ENCODE measurements around the gene PLA2G5.
"Not testable (repeated sequence)": the region's sequence is repeated elsewhere in the genome, so short reads cannot be mapped to it uniquely, and the experiment has no call there.

Gene PLA2G5

GRCh38 chr1:20069874-20070273 lies at the start of gene PLA2G5:
TSS of gene PLA2G5 (plus strand) at chr1:20070194. CDS start at chr1:20084831, 14,637 bp downstream.
- DNase-seq = no peak

- DNase-seq = no peak
These were observed 41.9 kb upstream of the PLA2G5 start for GRCh38 chr1:20028125-20028524.

DNA sequence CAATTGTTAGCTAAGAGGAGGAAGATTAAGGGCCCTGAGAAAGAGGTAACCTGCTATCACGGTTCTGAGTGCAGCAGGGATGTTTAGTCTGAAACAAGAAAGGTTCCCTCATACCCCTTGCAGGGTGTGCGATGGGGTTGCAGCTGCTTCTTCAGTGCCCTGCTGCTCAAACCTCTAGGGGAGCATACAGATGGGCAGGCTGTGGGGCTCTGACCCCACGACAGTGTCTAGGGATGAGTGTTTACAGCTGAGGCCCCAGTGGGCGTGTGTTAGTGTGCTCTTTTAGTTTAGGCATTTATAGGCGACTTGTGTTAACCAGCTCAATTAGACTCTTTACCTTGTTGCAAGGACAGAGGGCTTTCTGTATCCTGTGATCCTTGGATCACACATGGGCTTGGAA lies 41.3 kb upstream of the PLA2G5 start:
- no peak for DNase-seq

DNA sequence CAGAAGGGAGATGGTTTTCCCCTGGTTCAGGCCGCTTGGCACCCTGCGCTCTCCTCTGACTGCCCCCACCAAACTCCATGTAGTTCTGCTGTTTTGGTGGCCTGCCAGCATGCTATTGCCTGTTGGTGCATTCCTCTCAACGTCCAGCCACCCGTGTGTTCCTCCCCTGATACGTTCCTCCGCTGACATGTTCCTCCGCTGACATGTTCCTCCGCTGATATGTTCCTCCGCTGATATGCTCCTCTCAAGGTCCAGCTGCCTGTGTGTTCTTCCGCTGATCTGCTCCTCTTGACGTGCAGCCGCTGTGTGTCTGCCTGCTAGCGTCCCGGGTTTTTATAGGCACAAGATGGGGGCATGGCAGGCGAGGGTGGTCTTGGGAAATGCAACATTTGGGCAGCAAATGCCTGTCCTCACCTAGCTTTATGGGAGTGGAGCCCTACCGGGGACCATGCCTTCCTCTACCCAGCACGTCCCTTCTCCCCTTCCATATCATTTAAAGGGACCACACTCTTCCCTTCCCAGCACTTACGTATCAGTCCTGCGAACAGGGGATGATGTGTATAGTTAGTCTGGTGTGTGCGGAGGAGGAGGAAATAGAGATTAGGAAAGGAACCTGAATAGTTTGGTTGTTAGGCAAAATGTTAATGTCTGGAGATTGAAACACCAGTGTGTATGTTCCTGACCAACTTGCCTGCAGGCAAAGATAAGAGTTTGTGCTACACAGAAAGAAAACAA lies 40.6 kb upstream of the PLA2G5 start:
- DNase-seq = no peak

DNA sequence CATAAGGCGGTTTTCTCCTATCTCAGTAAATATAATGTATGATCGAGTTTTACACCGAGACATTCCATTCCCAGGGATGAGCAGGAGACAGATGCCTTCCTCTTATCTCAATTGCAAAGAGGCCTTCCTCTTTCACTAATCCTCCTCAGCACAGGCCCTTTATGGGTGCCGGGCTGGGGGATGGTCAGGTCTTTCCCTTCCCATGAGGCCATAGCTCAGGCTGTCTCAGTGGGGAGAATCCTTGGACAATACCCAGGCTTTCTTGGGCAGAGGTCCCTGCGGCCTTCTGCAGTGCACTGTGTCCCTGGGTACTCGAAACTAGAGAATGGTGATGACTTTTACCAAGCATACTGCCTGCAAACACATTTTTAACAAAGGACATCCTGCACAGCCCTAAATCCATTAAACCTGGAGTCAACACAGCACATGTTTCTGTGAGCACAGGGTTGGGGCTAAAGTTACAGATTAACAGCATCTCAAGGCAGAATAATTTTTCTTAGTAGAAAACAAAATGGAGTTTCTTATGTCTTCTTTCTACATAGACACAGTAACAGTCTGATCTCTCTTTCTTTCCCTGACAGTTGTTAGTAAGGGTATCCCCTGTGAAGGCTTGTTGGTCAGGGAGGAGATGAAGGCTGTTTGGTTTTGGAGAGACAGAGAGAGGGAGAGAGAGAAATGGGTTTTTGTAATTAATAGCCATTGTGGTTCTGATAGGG lies 39.4 kb upstream of the PLA2G5 start:
- not testable (repeated sequence) for DNase-seq

- DNase-seq = no peak
These were observed 38.8 kb upstream of the PLA2G5 start for GRCh38 chr1:20031161-20031560.

- no peak for DNase-seq
These were observed 38.2 kb upstream of the PLA2G5 start for GRCh38 chr1:20031836-20032235.

GRCh38 chr1:20032425-20032824 lies 37.6 kb upstream of the PLA2G5 start:
- no peak for DNase-seq

GRCh38 chr1:20033420-20033819 lies 36.6 kb upstream of the PLA2G5 start:
- no peak for DNase-seq

DNA sequence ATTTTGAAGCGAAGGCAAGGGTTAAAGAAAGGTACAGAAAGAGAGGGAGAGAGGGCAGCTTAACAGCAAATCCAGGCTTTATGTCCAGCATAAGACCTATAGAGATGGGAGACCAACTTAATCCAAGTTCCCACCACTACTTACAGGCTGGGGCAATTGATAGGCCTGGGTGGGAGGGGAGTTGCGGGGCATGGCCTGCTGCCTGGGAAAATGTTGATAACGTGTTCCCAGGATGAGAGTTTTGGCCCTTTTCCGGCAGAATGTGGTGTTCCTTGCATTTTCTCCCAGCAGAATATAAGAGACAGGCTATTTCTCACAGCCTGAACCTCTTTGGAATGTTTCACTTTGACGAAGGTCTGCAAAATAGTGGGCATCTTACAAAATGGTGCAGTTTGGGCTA lies 34.9 kb upstream of the PLA2G5 start:
- DNase-seq = no peak

GRCh38 chr1:20037877-20038276 lies 32.1 kb upstream of the PLA2G5 start:
- no peak for DNase-seq

DNA sequence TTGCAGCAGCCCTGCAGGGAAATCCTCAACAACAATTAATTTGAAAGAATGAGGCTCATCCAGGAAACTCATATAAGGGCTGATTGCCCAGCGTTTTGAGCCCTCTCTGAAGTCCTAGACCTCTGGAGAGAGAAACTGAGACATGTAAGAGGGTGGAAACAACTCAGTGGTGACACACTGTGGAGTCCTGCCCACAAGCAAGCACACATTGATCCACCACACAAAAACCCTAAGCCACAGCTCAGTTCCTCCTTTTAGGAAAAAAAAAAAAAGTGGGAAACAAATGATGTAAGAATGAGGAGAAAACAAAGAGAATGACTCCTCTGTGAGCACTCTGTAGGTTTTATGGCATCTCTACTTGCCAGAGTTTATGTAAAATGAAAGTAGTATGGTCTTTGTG lies 22.9 kb upstream of the PLA2G5 start:
- no peak for DNase-seq

DNA sequence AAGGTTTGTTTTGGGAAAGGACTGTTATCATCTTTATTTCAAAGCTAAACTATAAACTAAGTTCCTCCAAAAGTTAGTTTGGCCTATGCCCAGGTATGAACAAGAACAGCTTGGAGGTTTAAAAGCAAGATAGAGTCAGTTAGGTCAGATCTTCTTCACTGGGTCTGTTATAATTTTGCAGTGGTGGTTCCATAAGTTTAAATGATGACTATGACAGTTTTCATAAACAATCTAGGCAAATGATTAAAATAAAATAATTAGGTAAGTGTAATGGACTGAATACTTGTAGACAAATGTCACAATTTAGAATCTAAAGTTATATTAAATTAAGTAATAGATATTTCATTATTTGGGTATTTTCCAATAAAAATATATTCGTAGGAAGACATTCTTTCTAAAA lies 21.4 kb upstream of the PLA2G5 start:
- DNase-seq = no peak

DNA sequence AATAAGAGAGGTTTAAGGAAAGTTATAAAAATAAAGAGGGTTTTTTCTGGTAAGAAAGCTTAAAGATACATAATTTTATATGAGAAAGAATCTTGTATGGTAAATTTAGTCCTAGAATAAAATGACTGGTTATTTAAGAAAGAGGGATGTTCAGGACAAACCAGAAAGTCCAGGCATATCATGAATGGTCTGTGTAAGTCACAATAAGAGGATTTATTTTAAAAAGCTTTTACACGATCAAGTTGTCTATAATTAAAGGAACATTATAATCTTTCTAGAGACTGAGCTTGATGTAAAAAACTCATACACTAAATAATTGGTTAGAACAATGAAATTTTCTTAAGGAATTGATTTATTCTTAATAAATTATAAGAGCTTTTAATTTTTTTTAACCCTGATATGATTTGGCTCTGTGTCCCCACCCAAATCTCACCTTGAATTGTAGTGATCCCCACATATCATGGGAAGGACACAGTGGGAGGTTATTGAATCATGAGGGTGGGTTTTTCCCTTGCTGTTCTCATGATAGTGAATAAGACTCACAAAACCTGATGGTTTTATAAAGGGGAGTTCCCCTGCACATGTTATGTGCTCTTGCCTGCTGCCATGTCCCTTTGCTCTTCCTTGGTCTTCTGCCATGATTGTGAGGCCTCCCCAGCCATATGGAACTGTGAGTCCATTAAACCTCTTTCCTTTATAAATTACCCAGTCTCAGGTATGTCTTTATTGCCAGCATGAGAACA lies 20.8 kb upstream of the PLA2G5 start:
- DNase-seq = not testable (repeated sequence)

- DNase-seq = no peak
These were observed 18.7 kb upstream of the PLA2G5 start for GRCh38 chr1:20051218-20051829.

GRCh38 chr1:20052386-20052785 lies 17.6 kb upstream of the PLA2G5 start:
- no peak for DNase-seq

GRCh38 chr1:20057886-20058420 lies 12.0 kb upstream of the PLA2G5 start:
- no peak for DNase-seq

DNA sequence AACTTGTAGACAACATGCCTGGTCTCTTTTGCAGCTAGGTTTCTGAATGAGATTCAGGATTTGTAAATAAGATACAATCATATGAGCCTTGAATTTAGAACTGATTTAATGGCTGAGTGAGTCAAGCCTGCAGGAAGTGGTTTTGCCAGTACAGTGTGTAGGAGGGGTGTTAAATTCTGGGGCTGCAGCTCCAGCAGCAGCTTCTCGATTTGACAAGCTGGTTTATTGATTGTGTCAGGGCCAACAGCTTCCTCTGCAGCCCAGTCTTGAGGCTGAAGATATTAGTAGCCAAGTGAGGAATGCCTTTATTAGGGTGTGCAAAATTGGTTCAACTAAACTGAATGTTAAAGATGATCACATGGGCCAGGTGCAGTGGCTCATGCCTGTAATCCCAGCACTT lies 11.5 kb upstream of the PLA2G5 start:
- no peak for DNase-seq

- DNase-seq = no peak
These were observed 10.1 kb upstream of the PLA2G5 start for GRCh38 chr1:20059847-20060246.

DNA sequence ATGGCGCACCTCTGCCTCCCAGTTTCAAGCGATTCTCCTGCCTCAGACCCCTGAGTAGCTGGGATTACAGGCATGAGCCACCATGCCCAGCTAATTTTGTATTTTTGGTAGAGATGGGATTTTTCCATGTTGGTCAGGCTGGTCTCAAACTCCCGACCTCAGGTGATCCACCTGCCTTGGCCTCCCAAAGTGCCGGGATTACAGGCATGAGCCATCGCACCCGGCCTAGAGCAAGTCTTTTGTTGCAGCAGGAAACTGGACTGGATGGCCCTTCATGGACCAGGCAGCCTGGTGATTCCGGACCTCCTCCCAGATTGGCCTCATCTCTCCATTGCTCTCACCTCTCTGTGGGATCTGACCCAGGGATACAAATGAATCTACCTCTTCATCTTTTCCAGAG lies 9.2 kb upstream of the PLA2G5 start:
- not testable (repeated sequence) for DNase-seq

GRCh38 chr1:20061866-20062265 lies 8.1 kb upstream of the PLA2G5 start:
- DNase-seq = no peak

DNA sequence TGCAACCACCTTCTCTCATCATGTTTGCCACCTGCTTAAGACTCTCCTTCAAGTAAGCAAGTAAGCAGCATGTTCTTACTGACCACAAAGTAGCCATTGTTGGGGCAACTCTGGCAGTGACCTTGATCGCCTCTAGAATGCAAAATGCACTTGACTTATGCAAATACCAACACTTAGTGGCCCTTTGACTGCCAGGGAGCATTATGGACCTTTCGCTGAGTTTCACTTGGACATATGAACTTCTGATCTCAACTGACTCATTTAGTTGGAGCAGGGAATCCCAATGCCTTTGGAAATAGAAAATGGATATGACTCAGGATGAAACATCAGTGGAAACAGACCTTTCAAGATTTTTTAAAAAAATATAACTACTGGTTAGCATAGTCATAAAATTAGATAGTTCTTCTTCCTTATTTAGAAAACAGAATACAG lies 6.1 kb upstream of the PLA2G5 start:
- no peak for DNase-seq

DNA sequence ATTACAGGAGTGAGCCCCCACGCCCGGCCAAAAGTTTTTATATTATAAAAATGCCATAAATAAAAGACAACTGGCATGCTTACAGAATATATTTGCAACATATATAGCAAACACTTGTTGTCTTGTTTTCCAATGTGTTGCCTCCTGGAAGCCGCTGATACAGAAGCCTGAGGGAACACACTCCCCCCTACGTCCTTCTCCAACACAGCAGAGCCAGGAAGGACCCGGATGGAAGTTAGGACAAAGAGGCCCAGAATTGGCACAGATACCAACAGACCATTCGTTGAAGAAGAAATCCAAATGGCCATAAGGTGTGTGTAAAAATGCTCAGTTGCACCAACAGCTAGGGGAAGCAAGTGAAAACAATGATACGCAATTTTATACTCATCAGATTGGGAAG lies 1.3 kb upstream of the PLA2G5 start:
- no peak for DNase-seq

Measured in 8988T (cell line).